GM19240 (cell line): Measurements from ENCODE around the gene GDF10.

Experiments
- DNase-seq: peaks from one replicate; pipeline ENCODE4 v3.0.0; 2011; ENCODE audit warnings: low spot score; ENCODE audit not compliant: insufficient read length

The GDF10 gene

DNA sequence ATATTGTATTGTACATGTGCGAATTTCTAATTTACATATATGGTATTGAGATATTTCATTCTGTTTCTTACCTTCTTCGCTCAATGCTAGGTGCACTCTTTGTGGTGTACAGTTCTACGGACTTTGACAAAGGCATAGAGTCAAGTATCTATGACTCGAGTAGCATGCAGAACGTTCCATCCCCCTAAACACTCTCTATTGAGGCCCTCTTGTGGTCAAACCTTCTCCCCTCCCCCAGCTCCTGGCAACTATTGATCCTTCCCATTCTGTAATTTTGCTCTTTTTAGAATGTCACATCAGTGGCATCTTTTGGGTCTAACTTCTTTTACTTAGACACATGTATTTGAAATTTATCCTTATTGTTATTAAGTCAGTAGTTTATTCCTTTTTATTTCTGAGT is 30.7 kb upstream of the GDF10 start:
- DNase-seq: no peak

DNA sequence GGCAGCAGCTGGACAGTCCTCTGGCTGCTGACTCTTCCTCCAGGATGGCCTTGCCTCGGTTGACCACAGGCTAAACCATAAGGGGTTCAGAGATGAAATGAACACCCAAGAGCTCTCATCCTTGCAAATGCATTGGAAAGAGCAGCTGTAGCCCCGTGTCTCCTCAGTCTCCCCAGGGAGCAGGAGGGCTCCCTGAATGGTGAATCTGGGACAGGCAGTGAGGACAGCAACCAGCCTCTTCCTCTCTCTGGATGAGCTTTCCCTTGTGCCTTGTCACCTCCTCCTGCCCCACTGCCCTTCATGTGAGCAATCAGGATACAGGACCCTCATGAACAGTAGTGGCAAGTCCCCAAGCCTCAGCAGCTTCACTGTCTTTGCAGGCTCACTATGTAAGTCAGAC is 23.9 kb upstream of the GDF10 start:
- DNase-seq: no peak

- no peak for DNase-seq
These were observed 23.2 kb upstream of the GDF10 start for GRCh38 chr10:47276576-47277351.

DNA sequence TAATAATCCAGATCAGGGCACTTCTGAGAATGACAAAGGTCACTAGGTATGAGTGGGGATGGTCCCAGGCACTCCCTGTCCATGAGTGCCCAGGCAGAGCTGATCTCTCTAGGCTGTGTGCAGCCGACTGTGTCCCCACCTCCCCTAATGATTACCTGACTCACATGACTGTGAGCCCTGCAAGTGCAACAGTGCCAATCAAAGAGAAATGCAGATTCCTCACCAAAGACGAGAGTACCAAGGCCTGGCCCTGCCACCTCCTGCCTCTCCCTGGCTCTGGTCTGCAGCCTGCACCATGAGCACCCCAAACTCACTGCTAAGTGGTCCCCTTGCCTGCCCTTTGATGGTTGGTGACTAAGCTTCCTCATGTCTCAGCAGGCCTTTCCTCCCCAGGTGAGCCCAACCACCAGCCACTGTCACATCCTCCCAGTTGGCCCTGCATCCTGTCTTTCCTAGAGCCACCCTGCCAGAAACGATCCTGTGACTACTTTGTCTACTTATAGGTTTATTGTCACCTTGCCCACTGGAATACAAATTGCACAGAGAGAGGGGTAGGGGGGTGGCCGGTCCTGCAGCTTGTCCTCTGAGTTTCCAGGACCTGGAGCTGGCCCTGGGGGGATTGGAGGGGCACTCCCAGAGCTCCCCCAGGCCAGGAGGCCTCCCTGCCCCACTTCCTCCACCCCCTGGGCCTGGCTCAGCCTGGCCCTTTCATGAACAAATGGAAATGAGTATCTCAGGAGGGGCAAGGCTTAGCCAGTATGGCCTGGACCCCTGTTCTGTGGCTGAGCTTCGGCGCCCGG is 22.4 kb upstream of the GDF10 start:
- no peak for DNase-seq

GRCh38 chr10:47278152-47278473 is 21.9 kb upstream of the GDF10 start:
- no peak for DNase-seq

DNA sequence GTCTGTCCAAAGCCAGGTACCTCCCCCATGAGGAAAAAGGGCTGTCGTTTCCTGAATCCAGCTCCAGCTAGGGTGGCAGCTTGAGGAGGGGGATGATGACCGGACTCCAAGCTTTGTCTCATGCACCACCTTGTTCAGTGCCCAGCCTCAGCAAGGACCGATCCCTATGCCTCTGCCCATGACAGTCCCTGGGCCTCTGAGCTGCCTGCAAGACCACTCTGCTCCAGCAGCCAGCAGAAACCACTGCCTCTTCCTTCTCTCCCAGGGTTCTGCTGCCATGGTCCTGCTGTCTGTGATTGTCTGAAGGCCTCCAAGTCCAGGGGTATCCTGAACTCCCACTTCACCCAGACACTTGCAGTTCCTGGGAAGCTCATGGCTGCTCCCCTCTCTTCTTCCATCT is 21.3 kb upstream of the GDF10 start:
- no peak for DNase-seq

- DNase-seq: no peak
These were observed 20.7 kb upstream of the GDF10 start for GRCh38 chr10:47279276-47279675.

DNA sequence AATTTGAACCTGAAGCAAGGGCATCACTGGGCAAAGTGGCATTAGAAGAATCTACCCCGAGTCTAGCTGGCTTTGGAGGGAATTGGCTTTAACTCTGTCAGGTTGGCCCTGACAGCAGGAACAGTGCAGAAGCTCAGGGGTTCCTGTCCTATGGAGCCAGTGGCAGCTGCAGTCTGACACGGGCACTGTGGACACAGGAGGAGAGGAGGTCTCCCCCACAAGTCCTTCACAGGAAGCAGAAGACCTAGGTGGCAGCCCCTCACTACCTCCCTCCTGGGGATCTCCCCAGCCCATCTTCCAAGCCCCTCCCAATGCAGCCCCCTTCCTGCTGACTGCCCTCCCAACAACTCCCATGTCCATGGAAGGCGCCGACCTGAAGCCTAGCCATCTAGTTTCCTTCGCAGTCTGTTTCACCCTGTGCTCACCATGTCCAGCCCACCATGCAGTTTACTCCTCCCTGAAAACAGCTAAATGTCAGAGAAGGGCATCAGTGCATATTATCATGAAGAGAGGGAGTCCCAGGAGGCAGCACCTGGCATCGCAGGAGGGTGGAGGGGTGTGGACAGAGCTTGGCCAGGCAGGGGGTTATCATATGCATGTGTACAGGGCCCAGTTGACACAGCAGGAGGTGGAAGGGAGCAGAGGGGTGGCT is 17.9 kb upstream of the GDF10 start:
- DNase-seq: no peak

- DNase-seq: no peak
These were observed 17.4 kb upstream of the GDF10 start for GRCh38 chr10:47282657-47283018.

GRCh38 chr10:47283101-47283630 is 16.8 kb upstream of the GDF10 start:
- no peak for DNase-seq

DNA sequence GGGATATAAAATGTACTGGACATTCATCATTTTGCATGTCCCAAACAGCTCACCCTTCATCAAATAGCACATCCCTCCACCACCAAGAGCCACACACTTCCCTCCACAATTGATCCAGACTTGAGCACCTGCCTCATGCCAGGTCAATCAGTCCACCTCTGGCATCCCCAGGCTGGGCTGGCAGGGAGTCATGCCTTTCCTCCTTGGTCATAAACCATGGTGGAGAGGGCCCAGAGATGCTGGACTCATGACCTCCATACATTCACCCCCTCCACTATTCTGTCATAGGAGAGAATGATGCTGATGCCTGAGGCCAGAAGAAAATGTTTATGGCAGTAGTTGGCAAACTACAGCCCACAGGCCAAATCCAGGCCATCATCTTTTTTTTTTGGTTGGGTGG is 16.1 kb upstream of the GDF10 start:
- DNase-seq: no peak

GRCh38 chr10:47285381-47286115 is 14.4 kb upstream of the GDF10 start:
- DNase-seq: no peak

DNA sequence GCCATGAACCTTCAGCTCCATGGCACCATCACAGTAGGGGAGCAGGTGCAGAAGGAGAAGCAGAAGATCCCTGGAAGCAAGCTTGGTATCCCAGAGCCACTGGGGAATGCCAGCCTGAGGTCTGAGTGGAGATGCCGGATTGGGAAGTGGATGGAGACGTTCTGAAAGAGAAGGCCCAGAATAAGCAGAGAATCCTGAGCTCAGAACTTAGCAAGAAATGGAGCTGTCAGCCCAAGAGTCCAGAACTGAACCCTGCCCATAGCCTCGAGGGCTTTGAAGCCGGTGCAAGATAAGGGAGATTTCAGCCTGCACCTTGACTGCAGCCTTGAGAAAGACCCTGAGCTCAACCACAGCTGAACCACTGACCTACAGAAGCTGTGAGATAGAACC is 13.9 kb upstream of the GDF10 start:
- no peak for DNase-seq

DNA sequence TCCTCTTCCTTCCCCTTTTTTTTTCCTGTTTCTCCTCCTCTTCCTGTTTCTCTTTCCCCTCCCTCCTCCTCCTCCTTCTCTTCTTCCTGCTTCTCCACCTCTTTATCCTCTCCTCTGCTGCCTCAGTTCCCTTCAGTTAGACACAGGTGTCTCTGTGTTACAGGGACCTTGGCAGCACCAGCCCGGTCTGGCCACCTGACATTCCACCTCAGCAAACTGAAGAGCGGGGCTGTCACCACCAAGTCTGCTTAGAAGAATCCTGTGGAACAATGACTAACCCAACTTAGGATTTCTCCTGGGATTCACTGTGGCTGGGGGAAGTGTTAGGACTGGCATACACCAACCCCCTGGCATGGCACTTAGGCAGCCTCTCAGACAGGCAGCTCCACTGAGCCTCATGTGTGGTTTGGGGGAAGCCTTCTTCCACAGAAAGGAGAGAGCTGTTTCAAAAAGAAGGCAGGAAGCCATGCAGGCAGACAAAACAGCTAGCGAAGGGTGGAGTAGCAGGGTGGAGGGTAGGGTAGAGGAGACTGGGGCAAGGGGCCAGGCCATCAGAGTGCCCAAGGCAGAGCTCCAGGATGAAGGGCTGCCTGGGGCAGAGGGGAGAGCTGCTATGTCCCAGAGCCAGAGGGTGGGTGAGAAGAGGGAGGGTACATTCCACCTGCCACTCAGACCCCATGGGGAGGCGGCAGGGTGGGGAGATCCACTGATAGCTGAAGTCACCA is 13.2 kb upstream of the GDF10 start:
- DNase-seq: no peak

- DNase-seq: no peak
These were observed 12.6 kb upstream of the GDF10 start for GRCh38 chr10:47287365-47287802.

GRCh38 chr10:47287805-47288204 is 12.2 kb upstream of the GDF10 start:
- no peak for DNase-seq

DNA sequence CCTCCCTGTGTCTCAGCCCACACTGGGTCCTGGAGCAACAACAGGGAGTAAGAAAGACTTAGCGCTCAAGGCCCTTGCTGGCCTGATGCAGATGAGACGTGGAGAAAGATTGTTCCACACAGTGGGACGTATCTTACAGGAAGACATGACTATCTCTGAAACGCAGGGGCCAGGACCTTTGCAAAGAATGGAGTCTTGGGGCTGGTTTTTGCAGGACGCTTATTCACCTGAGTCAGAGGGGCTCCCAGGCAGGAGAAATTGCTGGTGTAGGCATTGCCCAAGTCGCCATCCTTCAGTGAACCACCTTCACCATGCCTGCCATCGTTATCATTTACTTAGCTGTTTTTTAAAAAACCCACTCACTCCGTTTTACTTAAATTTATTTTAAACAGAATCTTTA is 11.8 kb upstream of the GDF10 start:
- DNase-seq: no peak

GRCh38 chr10:47288916-47289495 is 11.0 kb upstream of the GDF10 start:
- no peak for DNase-seq

DNA sequence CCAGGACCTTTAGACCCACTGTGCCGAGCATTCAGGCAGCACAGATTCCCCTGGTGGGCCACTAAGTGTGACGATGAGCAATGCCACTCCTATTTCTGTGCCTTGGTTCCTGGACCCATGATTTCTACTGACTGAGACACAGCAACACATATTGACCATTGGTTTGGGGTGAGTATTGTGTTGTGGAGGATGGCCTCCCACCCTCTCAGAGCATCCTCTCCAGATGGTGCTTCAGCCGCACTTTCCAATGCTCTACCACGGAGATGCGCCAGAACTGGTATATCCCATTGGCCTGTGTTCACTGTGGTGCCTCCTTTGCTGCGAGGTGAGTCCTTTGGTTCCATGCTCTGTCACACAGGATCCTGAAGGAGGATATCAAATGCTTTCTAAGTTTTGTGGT is 10.1 kb upstream of the GDF10 start:
- no peak for DNase-seq

DNA sequence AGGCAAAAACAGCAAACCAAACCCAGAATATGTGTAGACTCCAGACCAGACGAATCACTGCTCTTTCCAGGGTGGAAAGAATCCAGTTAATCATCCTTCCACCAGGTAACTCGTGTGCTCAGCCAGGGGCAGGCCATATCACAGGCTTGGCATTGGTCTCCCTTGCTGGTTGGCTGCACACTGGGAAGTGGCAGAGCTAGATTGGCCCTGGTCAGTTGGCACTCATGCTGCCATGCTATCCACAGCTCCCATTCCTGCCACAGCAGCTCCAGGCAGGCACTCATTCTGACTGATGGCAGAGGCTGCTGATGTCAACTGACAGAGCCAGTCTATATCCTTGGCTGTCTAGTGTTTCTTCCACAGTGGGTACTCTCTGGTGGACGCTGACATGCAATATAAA is 9.7 kb upstream of the GDF10 start:
- DNase-seq: no peak

GRCh38 chr10:47291682-47292081 is 8.3 kb upstream of the GDF10 start:
- DNase-seq: no peak
